AG04449 (cell line): ENCODE measurements around the gene PRPF18.

Experiments
- CTCF ChIA-PET: fragments of 350-600 bp; formaldehyde crosslinking; extraction: SDS; loops from one replicate; lab custom pipeline; 2021; ENCODE audit warnings: antibody characterized with exemption; lab: Yijun Ruan, JAX
- POLR2A ChIA-PET: fragments of 400-600, 350-600 bp; formaldehyde crosslinking; extraction: SDS; loops from one replicate; lab custom pipeline; 2020; ENCODE audit warnings: antibody characterized with exemption, inconsistent platforms; lab: Yijun Ruan, JAX
- DNase-seq: peaks from one replicate; pipeline ENCODE4 v3.0.0-alpha.2; 2010; ENCODE audit warnings: low read depth, low spot score
- H3K4me3 ChIP-seq: 2 replicates; pipeline ENCODE4 v1.5.1; 2011; ENCODE audit warnings: low read depth, mild to moderate bottlenecking, control low read depth, low read length
- TF ChIP-seq, protein P1 (sequence below): IDR thresholded peaks from one replicate; pipeline ENCODE4 v1.5.1; 2011; ENCODE audit warnings: mild to moderate bottlenecking, moderate library complexity, low read length, control low read depth, inconsistent platforms; ENCODE audit not compliant: insufficient read depth; ENCODE audit errors: missing control alignments

Gene PRPF18

DNA sequence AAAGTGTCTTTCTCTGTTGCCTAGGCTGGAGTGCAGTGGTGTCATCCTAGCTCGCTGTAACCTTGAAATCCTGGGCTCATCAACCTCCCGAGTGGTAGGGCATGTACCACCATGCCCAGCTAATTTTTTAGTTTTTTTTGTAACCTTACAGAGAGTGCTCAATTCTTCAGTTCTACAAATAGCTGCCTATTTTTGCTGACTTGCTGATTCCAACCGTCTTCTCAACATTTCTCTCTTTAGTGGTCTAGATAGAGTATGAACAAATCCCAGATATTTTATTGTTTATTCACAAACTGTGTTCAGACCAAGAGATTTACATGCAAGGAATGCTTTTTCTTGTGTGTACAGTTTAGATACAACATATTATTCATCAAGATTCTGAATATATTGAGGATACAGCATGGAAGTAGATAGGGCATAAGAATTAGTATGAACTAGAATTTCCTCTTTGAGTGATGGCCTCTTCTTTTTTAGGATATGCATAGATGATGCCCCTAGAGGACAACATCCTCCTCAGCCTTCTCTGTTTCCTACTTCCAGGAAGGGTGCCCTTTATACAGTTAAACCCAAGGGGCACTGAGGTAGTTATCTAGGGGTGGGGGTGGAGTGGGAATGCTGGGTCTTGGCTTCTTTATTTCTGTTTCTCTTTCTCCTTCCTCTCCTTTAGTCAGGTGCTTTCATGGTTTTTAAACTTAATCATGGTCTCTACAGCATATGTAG lies 26.0 kb downstream of the PRPF18 start:
- H3K4me3 ChIP-seq, result no peak overlapping the region
- ChIA-PET POLR2A (no interaction called here), CTCF (interaction anchor here (0.6 to 4.1 kb wide), 30 partner anchors 9 to 499 kb away, joined by 3 to 55 read pairs (median 4); partner anchors contain the start of gene PRPF18)
- TF ChIP-seq, protein P1, sequence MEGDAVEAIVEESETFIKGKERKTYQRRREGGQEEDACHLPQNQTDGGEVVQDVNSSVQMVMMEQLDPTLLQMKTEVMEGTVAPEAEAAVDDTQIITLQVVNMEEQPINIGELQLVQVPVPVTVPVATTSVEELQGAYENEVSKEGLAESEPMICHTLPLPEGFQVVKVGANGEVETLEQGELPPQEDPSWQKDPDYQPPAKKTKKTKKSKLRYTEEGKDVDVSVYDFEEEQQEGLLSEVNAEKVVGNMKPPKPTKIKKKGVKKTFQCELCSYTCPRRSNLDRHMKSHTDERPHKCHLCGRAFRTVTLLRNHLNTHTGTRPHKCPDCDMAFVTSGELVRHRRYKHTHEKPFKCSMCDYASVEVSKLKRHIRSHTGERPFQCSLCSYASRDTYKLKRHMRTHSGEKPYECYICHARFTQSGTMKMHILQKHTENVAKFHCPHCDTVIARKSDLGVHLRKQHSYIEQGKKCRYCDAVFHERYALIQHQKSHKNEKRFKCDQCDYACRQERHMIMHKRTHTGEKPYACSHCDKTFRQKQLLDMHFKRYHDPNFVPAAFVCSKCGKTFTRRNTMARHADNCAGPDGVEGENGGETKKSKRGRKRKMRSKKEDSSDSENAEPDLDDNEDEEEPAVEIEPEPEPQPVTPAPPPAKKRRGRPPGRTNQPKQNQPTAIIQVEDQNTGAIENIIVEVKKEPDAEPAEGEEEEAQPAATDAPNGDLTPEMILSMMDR, result no peak
- no peak for DNase-seq

DNA sequence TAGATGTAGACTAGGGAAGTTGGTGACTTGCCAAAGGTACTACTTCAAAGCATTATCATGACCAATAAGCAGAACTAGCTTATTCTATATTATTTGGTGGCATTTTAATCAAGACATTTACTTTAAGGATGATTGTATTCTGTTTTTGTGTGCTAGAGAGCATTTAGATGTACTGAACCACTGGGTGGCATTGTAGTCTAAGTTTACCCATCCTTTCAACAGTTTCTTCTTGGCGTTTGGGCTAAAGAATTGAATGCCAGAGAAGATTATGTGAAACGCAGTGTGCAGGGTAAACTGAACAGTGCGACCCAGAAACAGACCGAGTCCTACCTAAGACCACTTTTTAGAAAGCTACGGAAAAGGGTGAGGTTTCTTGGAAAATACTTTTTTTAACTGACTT lies 26.8 kb downstream of the PRPF18 start:
- CTCF ChIA-PET, result interaction anchor here (0.6 to 4.1 kb wide), 35 partner anchors 10 to 582 kb away, joined by 3 to 55 read pairs (median 3); partner anchors contain the start of gene PRPF18
- H3K4me3 ChIP-seq, result no peak overlapping the region
- no peak for DNase-seq

DNA sequence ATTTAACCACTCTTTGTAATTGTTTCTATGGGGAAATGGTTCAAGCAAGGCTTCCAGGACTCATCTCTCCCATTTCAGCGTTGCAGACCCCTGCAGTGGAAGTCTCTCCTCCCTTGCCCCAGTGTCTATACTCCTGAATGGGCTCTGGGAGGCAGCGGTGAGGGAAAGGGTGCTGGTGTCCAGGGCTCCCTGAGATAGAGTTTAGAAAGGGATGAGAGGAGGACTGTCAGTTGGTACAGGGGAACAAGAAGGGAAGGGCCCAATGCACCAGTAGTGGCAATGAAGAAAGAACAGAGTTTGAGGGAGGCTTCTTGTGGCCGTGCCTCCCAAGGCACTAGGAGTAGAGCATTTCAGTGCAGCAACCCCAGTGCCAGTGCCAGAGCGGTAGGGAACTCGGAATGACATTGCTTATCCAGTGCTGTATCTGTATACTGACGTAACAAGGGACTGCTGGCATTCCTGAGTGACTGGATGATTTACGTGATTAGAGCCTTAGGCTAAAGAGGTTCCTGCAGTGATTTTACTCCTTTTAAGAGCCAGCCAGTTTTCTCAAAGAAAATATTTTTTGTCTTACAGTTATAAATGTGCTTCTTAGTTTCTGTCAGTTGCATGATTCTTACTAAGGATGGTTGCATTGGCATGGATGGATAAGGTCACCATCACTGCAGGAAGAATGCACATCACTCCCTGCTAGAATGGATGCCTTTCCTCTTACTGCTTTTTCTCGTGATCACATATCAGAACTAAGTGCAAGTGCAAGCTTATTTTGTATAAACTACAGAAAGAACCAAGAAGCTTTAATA lies 28.0 kb downstream of the PRPF18 start:
- H3K4me3 ChIP-seq, result no peak overlapping the region
- TF ChIP-seq, protein P1, result no peak
- POLR2A ChIA-PET, result no interaction called here
- peak; percentile 55 for DNase-seq
- CTCF ChIA-PET, result interaction anchor here (0.6 to 4.1 kb wide), 18 partner anchors 11 to 580 kb away, joined by 3 to 55 read pairs (median 5); partner anchors contain the start of gene PRPF18

More for the DNA sequence above, 26.8 kb downstream of the PRPF18 start:
- POLR2A ChIA-PET, result no interaction called here
- TF ChIP-seq, protein P1, result peak; percentile 23

DNA sequence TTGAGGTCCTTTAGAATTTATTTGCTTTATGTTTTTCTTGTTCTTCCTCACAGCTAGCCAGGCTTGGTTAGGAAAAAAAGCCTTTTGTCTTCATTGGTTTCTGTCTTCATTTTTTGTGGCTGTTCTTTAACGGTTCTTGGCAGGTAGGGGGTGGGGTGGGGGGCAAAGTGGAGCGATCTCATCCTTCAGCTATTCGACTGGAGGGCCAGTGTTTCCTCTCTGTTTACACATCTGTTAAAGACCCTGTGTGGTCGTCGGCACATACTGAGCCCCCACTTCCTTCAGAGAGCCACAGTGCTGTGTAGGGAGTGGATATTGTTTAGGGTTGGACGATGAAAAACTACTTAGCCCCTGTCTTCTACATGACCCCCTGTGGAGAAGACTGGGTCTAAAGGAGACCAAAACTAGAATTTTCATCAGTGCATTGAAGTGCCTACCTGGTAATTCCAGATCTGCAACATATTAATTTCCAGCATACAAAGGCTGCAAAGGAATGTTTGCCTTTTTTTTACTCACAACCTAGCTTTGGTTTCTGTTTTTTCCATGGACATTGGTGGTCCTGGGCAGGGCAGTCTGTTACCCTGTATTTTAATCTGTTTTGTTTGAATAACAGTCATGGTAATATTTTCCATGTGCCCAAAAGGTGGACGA lies 29.0 kb downstream of the PRPF18 start:
- ChIA-PET POLR2A (no interaction called here), CTCF (interaction anchor here (0.7 to 4.1 kb wide), 7 partner anchors 12 to 161 kb away, joined by 3 to 43 read pairs (median 4); partner anchors contain the start of gene PRPF18)
- no peak overlapping the region for H3K4me3 ChIP-seq
- DNase-seq, result no peak
- TF ChIP-seq, protein P1, result no peak

DNA sequence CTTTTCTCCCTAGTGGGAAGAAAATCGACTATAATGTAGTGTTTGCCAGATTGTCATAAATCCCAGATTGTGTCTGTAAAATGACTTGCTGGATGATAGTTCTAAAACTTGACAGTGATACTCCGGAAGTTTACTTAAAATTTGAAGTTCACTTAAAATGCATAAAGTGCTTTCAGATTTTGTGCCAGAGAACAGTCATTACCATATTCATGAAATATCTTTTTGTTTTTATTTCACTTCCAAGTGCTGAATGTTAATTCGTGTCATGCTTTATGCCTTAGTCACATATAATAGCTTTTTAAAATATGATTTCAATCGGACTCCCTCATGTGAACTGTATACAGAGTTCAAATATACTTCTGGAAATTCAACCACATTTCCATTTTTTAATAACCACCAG lies 30.4 kb downstream of the PRPF18 start:
- no peak for DNase-seq
- H3K4me3 ChIP-seq, result no peak overlapping the region
- POLR2A ChIA-PET, result no interaction called here
- TF ChIP-seq, protein P1, result no peak
- CTCF ChIA-PET, result interaction anchor here (1.1 to 1.7 kb wide), 4 partner anchors 10 to 245 kb away, joined by 4 to 15 read pairs (median 5); no protein-coding TSS in a partner anchor
